Esophagus squamous epithelium (tissue), 4 donors: ENCODE data around the gene TRMU.

Experiments
- CTCF ChIP-seq, 6 experiments: fragments of 450-650 bp in 4 of 6; fragments of 200-600 bp in 2 of 6; sonication (generic) in 2 of 6; IDR thresholded peaks; one replicate each; pipeline ENCODE4 v1.5.1; 2016 to 2019; ENCODE audit warnings: antibody characterized with exemption in 6 of 6, mild to moderate bottlenecking in 4 of 6, moderate library complexity in 4 of 6
- POLR2A ChIP-seq, 4 donors: fragments of 450-650 bp; IDR thresholded peaks; one replicate each; pipeline ENCODE4 v1.6.1; 2017; ENCODE audit warnings: antibody characterized with exemption in 4 of 4, mild to moderate bottlenecking in 4 of 4, moderate library complexity in 3 of 4

GRCh38 chr22:46381142-46381541 is 45.6 kb downstream of the TRMU start:
- TF ChIP-seq POLR2A (IDR thresholded peaks at IDR 0.05) (no peak), CTCF (IDR thresholded peaks at IDR 0.05) (no peak)
